GM12878 (cell line): ENCODE results near the gene SV2B. TPM values are rescaled to one million over a fixed set of nuclear protein-coding genes. Genes with fewer than 3 reads are reported as not detected.

Experiments
- ATAC-seq: fragments of 200-7000 bp; cut with Tn5 transposase; 3 replicates; pipeline ENCODE4 v1.9.1; 2020; ENCODE audit warnings: mild to moderate bottlenecking, moderate library complexity
- BruUV-seq: library from RNA; stranded (reverse); fragments of 400-500 nt; replicated peaks from 2 replicates; lab custom pipeline; 2021; lab: Mats Ljungman, UMichigan
- CTCF ChIA-PET: fragments of 300-600 bp; sonication (Branson Sonifier 250); formaldehyde crosslinking; extraction: SDS; loops from one replicate; lab custom pipeline; 2021; ENCODE audit warnings: inconsistent platforms; lab: Yijun Ruan, JAX
- POLR2A ChIA-PET: fragments of 350-600 bp; formaldehyde crosslinking; extraction: SDS; loops from one replicate; lab custom pipeline; 2021; ENCODE audit warnings: inconsistent platforms; lab: Charles Lee
- RAD21 ChIA-PET: fragments of 300-600 bp; sonication (Branson Sonifier 250); formaldehyde crosslinking; loops from one replicate; lab custom pipeline; 2023; ENCODE audit warnings: antibody characterized with exemption; ENCODE audit not compliant: unreplicated experiment; lab: Charles Lee
- SMC1A ChIA-PET: fragments of 300-600 bp; sonication (Branson Sonifier 250); formaldehyde crosslinking; loops from one replicate; lab custom pipeline; 2023; ENCODE audit not compliant: unreplicated experiment, uncharacterized antibody; lab: Charles Lee
- DNase-seq: peaks from one replicate; pipeline ENCODE4 v3.0.0-alpha.2; 2011; ENCODE audit warnings: low read depth, low spot score
- FAIRE-seq: peaks from 3 replicates; lab custom pipeline; 2011; peaks lifted over from hg19 to GRCh38; lab: Jason Lieb, UNC
- H2AFZ ChIP-seq: 2 replicates; pipeline ENCODE4 v1.6.0; 2011; ENCODE audit warnings: low read depth, low read length, control low read depth; ENCODE audit not compliant: control insufficient read depth
- H3K27ac ChIP-seq: 2 replicates; pipeline ENCODE4 v1.5.1; 2011; ENCODE audit warnings: control low read depth; ENCODE audit not compliant: control insufficient read depth, insufficient read depth
- H3K27me3 ChIP-seq, 2 experiments: replicated peaks in 1 of 2; 2 replicates each; pipeline versions ENCODE4 v1.6.0 to v1.6.1; 2011; ENCODE audit warnings: low read length in 1 of 2; ENCODE audit not compliant: control insufficient read depth in 2 of 2, insufficient read depth in 2 of 2
- H3K36me3 ChIP-seq, 2 experiments: 2 replicates each; pipeline ENCODE4 v1.5.1; 2011; ENCODE audit warnings: low read length in 1 of 2; ENCODE audit not compliant: control insufficient read depth in 2 of 2, insufficient read depth in 2 of 2
- H3K4me1 ChIP-seq: 2 replicates; pipeline ENCODE4 v1.6.1; 2011; ENCODE audit warnings: mild to moderate bottlenecking, low read length, moderate library complexity, mixed read lengths; ENCODE audit not compliant: control insufficient read depth, insufficient read depth
- H3K4me2 ChIP-seq: 2 replicates; pipeline ENCODE4 v1.6.0; 2011; ENCODE audit warnings: control low read depth; ENCODE audit not compliant: control insufficient read depth, insufficient read depth
- H3K4me3 ChIP-seq: fragments of 200-600 bp; sonication (generic); 2 replicates; pipeline ENCODE4 v1.5.1; 2016
- H3K79me2 ChIP-seq: 2 replicates; pipeline ENCODE4 v1.6.0; 2011; ENCODE audit warnings: low read length; ENCODE audit not compliant: control insufficient read depth, insufficient read depth
- H3K9ac ChIP-seq: 2 replicates; pipeline ENCODE4 v1.8.0; 2011; ENCODE audit warnings: low read length, control low read depth, mixed read lengths; ENCODE audit not compliant: control insufficient read depth, insufficient read depth
- H3K9me3 ChIP-seq: replicated peaks from 3 replicates; pipeline ENCODE4 v1.5.1; 2011; ENCODE audit warnings: mild to moderate bottlenecking, low read length; ENCODE audit not compliant: control insufficient read depth, insufficient read depth
- H4K20me1 ChIP-seq: 2 replicates; pipeline ENCODE4 v1.6.0; 2011; ENCODE audit not compliant: control insufficient read depth, insufficient read depth
- BCL3 ChIP-seq: IDR thresholded peaks from 2 replicates; pipeline ENCODE4 v1.6.1; 2011; ENCODE audit warnings: borderline replicate concordance, low read depth, mild to moderate bottlenecking, moderate library complexity, low read length; ENCODE audit not compliant: insufficient read depth, poor library complexity, severe bottlenecking
- DPF2 ChIP-seq: fragments of 450-650 bp; IDR thresholded peaks from 2 replicates; pipeline ENCODE4 v1.6.1; 2017; ENCODE audit warnings: mild to moderate bottlenecking
- EED ChIP-seq: sonication (generic); IDR thresholded peaks from 2 replicates; pipeline ENCODE4 v1.6.1; 2016; ENCODE audit warnings: antibody characterized with exemption, low read depth
- FOXK2 ChIP-seq: fragments of 450-650 bp; IDR thresholded peaks from 2 replicates; pipeline ENCODE4 v1.6.1; 2017; ENCODE audit warnings: mild to moderate bottlenecking, moderate library complexity
- HDAC2 ChIP-seq: fragments of 200-600 bp; sonication (generic); IDR thresholded peaks from 2 replicates; pipeline ENCODE4 v1.6.1; 2017
- IKZF1 ChIP-seq: fragments of 450-650 bp; conservative IDR thresholded peaks from 2 replicates; pipeline ENCODE4 v1.6.1; 2017; ENCODE audit warnings: antibody characterized with exemption, mild to moderate bottlenecking
- IRF4 ChIP-seq: IDR thresholded peaks from 2 replicates; pipeline ENCODE4 v1.6.1; 2011; ENCODE audit warnings: low read depth, low read length
- MEF2A ChIP-seq: IDR thresholded peaks from 2 replicates; pipeline ENCODE4 v1.6.1; 2011; ENCODE audit warnings: low read depth, mild to moderate bottlenecking, low read length, moderate library complexity; ENCODE audit not compliant: insufficient read depth
- MEF2B ChIP-seq: fragments of 450-650 bp; IDR thresholded peaks from 2 replicates; pipeline ENCODE4 v1.6.1; 2018; ENCODE audit warnings: mild to moderate bottlenecking, moderate library complexity; ENCODE audit not compliant: partially characterized antibody, poor library complexity, severe bottlenecking
- NBN ChIP-seq: fragments of 450-650 bp; IDR thresholded peaks from 2 replicates; pipeline ENCODE4 v1.6.1; 2016
- NFXL1 ChIP-seq: fragments of 450-650 bp; IDR thresholded peaks from 2 replicates; pipeline ENCODE4 v1.6.1; 2017; ENCODE audit warnings: antibody characterized with exemption, mild to moderate bottlenecking, borderline replicate concordance
- NR2F1 ChIP-seq: fragments of 450-650 bp; conservative IDR thresholded peaks from 2 replicates; pipeline ENCODE4 v1.6.1; 2017; ENCODE audit warnings: mild to moderate bottlenecking
- PAX5 ChIP-seq: IDR thresholded peaks from 2 replicates; pipeline ENCODE4 v1.6.1; 2011; ENCODE audit warnings: low read depth, low read length, borderline replicate concordance
- POLR2AphosphoS2 ChIP-seq: IDR thresholded peaks from 2 replicates; pipeline ENCODE4 v1.6.1; 2011; ENCODE audit warnings: low read depth, mild to moderate bottlenecking, low read length, improper control_type of control experiment, moderate library complexity
- ZBTB4 ChIP-seq: fragments of 450-650 bp; formaldehyde crosslinking; IDR thresholded peaks from 2 replicates; pipeline ENCODE4 v1.4.0; 2022; ENCODE audit warnings: mild to moderate bottlenecking, moderate library complexity
- ZNF622 ChIP-seq: fragments of 450-650 bp; IDR thresholded peaks from 2 replicates; pipeline ENCODE4 v1.6.1; 2017; ENCODE audit warnings: mild to moderate bottlenecking, inconsistent platforms
- WGBS: methylation state at CpG from one replicate; pipeline ENCODE4 v1.1.6; 2016; ENCODE audit warnings: low lambda C conversion rate; ENCODE audit not compliant: insufficient replicate concordance, insufficient coverage; ENCODE audit errors: missing lambda C conversion rate; 5-methylcytosine and 5-hydroxymethylcytosine counted together
- in situ Hi-C: fragments of 300-500 bp; cut with MboI; formaldehyde crosslinking; loops from 9 replicates; pipeline ENCODE4 v1.14.3; 2018; ENCODE audit warnings: mixed read lengths
- intact Hi-C: fragments of 100-400 bp; cut with micrococcal nuclease; formaldehyde crosslinking; loops from one replicate; pipeline ENCODE4 v1.14.2; 2022; ENCODE audit not compliant: unreplicated experiment
- polyA plus RNA-seq, 11 experiments: library from polyadenylated mRNA; depleted of rRNA in 4 of 11; unstranded in 6 of 11; stranded (reverse) in 5 of 11; fragments of >200 nt; fragmentation: Nextera tagmentation in 4 of 11; fragmentation: Illumina TruSeq in 1 of 11; extraction: Ambion mirVana in 4 of 11; extraction: Trizol in 1 of 11; gene quantifications; 1 replicate in 1 of 11; 2 replicates in 10 of 11; pipeline versions ENCODE4 v1.2.1 to v1.2.3, GENCODE V29; 2011 to 2016; ENCODE audit warnings: inconsistent platforms in 2 of 11, missing spikeins in 2 of 11, low read depth in 1 of 11
- total RNA-seq, 4 experiments: library from RNA; depleted of rRNA in 3 of 4; stranded (reverse); fragments of >200 nt in 3 of 4; fragmentation: Illumina TruSeq in 1 of 4; extraction: Trizol in 1 of 4; gene quantifications; 2 replicates each; pipeline versions ENCODE4 v1.2.1 to v1.2.3, GENCODE V29; 2013 to 2021
- TF ChIP-seq, protein P1 (sequence below): fragments of 450-650 bp; IDR thresholded peaks from 2 replicates; pipeline ENCODE4 v1.6.1; 2017; ENCODE audit warnings: low read depth, mild to moderate bottlenecking, moderate library complexity

SV2B gene
- total and polyA plus RNA-seq, 10 of the 15 experiments (the other 5 are each of a cell fraction or from before 2014, with no cell fraction given): 0.03 to 1.7 (median 1.3) TPM

DNA sequence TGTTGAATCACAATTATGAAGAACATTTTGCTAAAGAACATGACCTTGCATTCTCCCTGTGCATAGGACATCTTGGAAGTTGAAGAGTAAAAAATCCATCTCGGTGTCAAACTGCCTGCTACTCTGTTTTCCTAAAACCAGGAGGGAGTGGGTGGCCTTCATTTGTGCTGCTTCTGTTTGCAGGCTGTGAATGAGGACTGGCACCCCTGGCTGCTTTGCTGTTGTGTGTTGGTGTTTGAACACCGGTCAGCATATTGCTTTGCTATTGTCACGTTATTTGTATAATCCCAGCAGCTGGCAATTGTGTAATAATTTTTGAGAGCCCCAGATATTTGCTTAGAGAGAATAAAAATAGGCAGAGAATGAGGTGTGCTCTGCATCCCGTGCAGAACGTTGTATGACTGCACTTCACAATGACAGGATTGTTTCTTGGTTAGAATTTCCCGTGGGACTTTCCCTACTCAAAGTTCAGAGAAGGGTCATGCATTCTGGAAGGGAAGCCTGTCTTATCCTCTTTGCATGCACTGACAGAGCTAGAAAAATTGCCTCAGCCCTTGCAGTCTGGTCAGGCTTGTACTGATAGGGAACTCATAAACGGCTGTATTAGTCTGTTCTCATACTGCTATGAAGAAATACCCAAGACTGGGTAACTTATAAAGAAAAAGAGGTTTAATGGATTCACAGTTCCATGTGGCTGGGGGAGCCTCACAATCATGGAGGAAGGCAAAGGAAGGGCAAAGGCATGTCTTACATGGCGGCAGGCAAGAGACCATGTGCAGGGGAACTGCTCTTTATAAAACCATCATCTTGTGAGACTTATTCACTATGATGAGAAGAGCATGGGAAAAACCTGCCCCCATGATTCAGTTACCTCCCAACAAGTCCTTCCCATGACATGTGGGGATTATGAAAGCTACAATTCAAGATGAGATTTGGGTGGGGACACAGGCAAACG, 16.3 kb downstream of the SV2B start:
- Histone ChIP-seq H3K9me3 (peaks cover 9% of the 10 kb centered on the region), H3K4me2 (peak overlapping the region; percentile 35), H3K36me3 (no peaks in the 10 kb centered on the region), H4K20me1 (no peaks in the 10 kb centered on the region), H3K4me3 (no peak overlapping the region), H3K27me3 (no peaks in the 10 kb centered on the region), H3K4me1 (peaks cover 11% of the 10 kb centered on the region), H3K27ac (peak overlapping the region; percentile 64), H3K9ac (no peak overlapping the region), H2AFZ (peak overlapping the region; percentile 16), H3K79me2 (no peaks in the 10 kb centered on the region)
- ATAC-seq: peak; percentile 94
- no TSS peak for BruUV-seq
- POLR2A ChIA-PET: interaction anchor here (0.7 to 1.0 kb wide), 3 partner anchors 11 to 61 kb away, joined by 3 to 6 read pairs (median 5); no protein-coding TSS in a partner anchor
- in situ Hi-C loops: no loop called here
- RAD21 ChIA-PET: interaction anchor here (1.3 to 1.7 kb wide), 2 partner anchors 12 to 24 kb away, joined by 4 to 5 read pairs; no protein-coding TSS in a partner anchor
- no peak for FAIRE-seq
- intact Hi-C loops: no loop called here
- CTCF ChIA-PET: interaction anchor here (0.7 to 4.6 kb wide), 4 partner anchors 11 to 36 kb away, joined by 3 to 16 read pairs (median 4); partner anchors contain the start of gene SV2B
- DNase-seq: peak; percentile 65
- SMC1A ChIA-PET: interaction anchor here (0.7 to 3.6 kb wide), 6 partner anchors 10 to 28 kb away, joined by 3 to 12 read pairs (median 4); no protein-coding TSS in a partner anchor
- 13% methylated on average over 9 of the region's 9 CpGs for WGBS
- TF ChIP-seq ZNF622: no peak
- no peak for TF ChIP-seq NFXL1
- TF ChIP-seq NBN: peak; percentile 71; the same call in 1 of the 2 replicates
- TF ChIP-seq POLR2AphosphoS2: no peak
- peak; percentile 83 for TF ChIP-seq EED
- TF ChIP-seq IKZF1: peak; percentile 74
- TF ChIP-seq BCL3: peak; percentile 93
- no peak for TF ChIP-seq ZBTB4 (CRISPR knock-in tag)
- TF ChIP-seq, protein P1, sequence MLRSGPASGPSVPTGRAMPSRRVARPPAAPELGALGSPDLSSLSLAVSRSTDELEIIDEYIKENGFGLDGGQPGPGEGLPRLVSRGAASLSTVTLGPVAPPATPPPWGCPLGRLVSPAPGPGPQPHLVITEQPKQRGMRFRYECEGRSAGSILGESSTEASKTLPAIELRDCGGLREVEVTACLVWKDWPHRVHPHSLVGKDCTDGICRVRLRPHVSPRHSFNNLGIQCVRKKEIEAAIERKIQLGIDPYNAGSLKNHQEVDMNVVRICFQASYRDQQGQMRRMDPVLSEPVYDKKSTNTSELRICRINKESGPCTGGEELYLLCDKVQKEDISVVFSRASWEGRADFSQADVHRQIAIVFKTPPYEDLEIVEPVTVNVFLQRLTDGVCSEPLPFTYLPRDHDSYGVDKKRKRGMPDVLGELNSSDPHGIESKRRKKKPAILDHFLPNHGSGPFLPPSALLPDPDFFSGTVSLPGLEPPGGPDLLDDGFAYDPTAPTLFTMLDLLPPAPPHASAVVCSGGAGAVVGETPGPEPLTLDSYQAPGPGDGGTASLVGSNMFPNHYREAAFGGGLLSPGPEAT: peak; percentile 97
- TF ChIP-seq MEF2A: peak; percentile 85; the same call in 1 of the 2 replicates
- peak; percentile 23; the same call in 1 of the 2 replicates for TF ChIP-seq DPF2
- TF ChIP-seq MEF2B: peak; percentile 79
- peak; percentile 57; the same call in 1 of the 2 replicates for TF ChIP-seq NR2F1
- no peak for TF ChIP-seq FOXK2
- TF ChIP-seq PAX5: peak; percentile 53; the same call in 1 of the 2 replicates
- TF ChIP-seq IRF4: 0 out of 2 replicates have a peak, but pooled peaks have one; percentile 20
- TF ChIP-seq HDAC2: no peak
